H1 (cell line): ENCODE measurements around the gene SLC20A1. TPM values are rescaled to one million over a fixed set of nuclear protein-coding genes. Genes with fewer than 3 reads are reported as not detected.

Experiments
- CTCF ChIA-PET: fragments of 300-600 bp; sonication (Branson Sonifier 250); formaldehyde crosslinking; loops from one replicate; lab custom pipeline; 2021; ENCODE audit not compliant: partially characterized antibody; lab: Charles Lee
- POLR2A ChIA-PET: fragments of 300-600 bp; sonication (Branson Sonifier 250); formaldehyde crosslinking; loops from one replicate; lab custom pipeline; 2021; ENCODE audit warnings: inconsistent platforms; ENCODE audit not compliant: partially characterized antibody; lab: Charles Lee
- DNase-seq, 2 experiments: peaks; one replicate each; pipeline versions ENCODE4 v3.0.0 to v3.0.0-alpha.2; 2010 to 2022; ENCODE audit warnings: low spot score in 2 of 2, low read depth in 1 of 2, mixed read lengths in 1 of 2
- FAIRE-seq: peaks from 2 replicates; lab custom pipeline; 2011; peaks lifted over from hg19 to GRCh38; lab: Jason Lieb, UNC
- H2AFZ ChIP-seq: 2 replicates; pipeline ENCODE4 v1.8.1; 2012; ENCODE audit warnings: low read length, inconsistent platforms
- H2AK5ac ChIP-seq: 2 replicates; pipeline ENCODE4 v1.6.1; 2013; ENCODE audit warnings: low read depth, low read length
- H2BK120ac ChIP-seq: replicated peaks from 2 replicates; pipeline ENCODE3; 2013; ENCODE audit warnings: low read depth, low read length, inconsistent platforms
- H2BK12ac ChIP-seq: 2 replicates; pipeline ENCODE4 v1.6.1; 2013; ENCODE audit warnings: low read depth, low read length
- H2BK15ac ChIP-seq: 2 replicates; pipeline ENCODE4 v1.6.1; 2013; ENCODE audit warnings: low read length
- H2BK20ac ChIP-seq: 2 replicates; pipeline ENCODE4 v1.6.1; 2013; ENCODE audit warnings: low read length
- H2BK5ac ChIP-seq: 2 replicates; pipeline ENCODE4 v1.6.1; 2013; ENCODE audit warnings: low read depth, low read length
- H3K14ac ChIP-seq: 2 replicates; pipeline ENCODE4 v1.6.1; 2013; ENCODE audit warnings: inconsistent platforms; ENCODE audit not compliant: insufficient read length
- H3K18ac ChIP-seq: 2 replicates; pipeline ENCODE4 v1.6.1; 2013; ENCODE audit warnings: low read length; ENCODE audit errors: extremely low read depth
- H3K23ac ChIP-seq: 2 replicates; pipeline ENCODE4 v1.6.1; 2013; ENCODE audit warnings: inconsistent platforms; ENCODE audit not compliant: insufficient read length
- H3K23me2 ChIP-seq: 2 replicates; pipeline ENCODE4 v1.6.1; 2013; ENCODE audit warnings: low read depth, low read length
- H3K27ac ChIP-seq: 2 replicates; pipeline ENCODE4 v1.6.1; 2011; ENCODE audit warnings: low read depth, low read length, inconsistent platforms
- H3K27me3 ChIP-seq, 4 experiments: replicated peaks in 1 of 4; 1 replicate in 1 of 4; 2 replicates in 3 of 4; pipeline versions ENCODE4 v1.6.1 to v1.8.1; 2011 to 2013; ENCODE audit warnings: low read length in 3 of 4, mild to moderate bottlenecking in 3 of 4, inconsistent platforms in 2 of 4, mixed read lengths in 2 of 4, moderate library complexity in 1 of 4; ENCODE audit not compliant: control insufficient read depth in 3 of 4, insufficient read depth in 3 of 4; ENCODE audit errors: extremely low read depth in 1 of 4
- H3K36me3 ChIP-seq, 4 experiments: 2 replicates each; pipeline versions ENCODE4 v1.6.1 to v1.8.1; 2011 to 2013; ENCODE audit warnings: mild to moderate bottlenecking in 4 of 4, low read length in 3 of 4, moderate library complexity in 2 of 4, control low read depth in 1 of 4, inconsistent platforms in 1 of 4; ENCODE audit not compliant: insufficient read depth in 4 of 4, control insufficient read depth in 2 of 4
- H3K4ac ChIP-seq: replicated peaks from 2 replicates; pipeline ENCODE3; 2013; ENCODE audit warnings: low read length, low read depth, mixed read lengths, inconsistent platforms; ENCODE audit not compliant: insufficient read length
- H3K4me1 ChIP-seq, 4 experiments: replicated peaks in 1 of 4; 1 replicate in 1 of 4; 2 replicates in 3 of 4; pipeline versions ENCODE4 v1.6.1 to v1.8.1; 2011 to 2013; ENCODE audit warnings: low read length in 3 of 4, inconsistent platforms in 2 of 4, mixed read lengths in 1 of 4; ENCODE audit not compliant: insufficient read depth in 4 of 4, control insufficient read depth in 3 of 4
- H3K4me2 ChIP-seq, 2 experiments: 2 replicates each; pipeline versions ENCODE4 v1.6.1 to v1.8.1; 2011 to 2013; ENCODE audit warnings: low read depth in 2 of 2, low read length in 2 of 2, control low read depth in 1 of 2, inconsistent platforms in 1 of 2, mild to moderate bottlenecking in 1 of 2; ENCODE audit not compliant: insufficient read depth in 1 of 2
- H3K4me3 ChIP-seq, 4 experiments: fragments of 200-600, 300-600 bp in 1 of 4; sonication (generic), shearing (Covaris generic), sonication (Bioruptor Twin) in 1 of 4; 2 replicates each; pipeline versions ENCODE4 v1.5.1 to v1.8.1; 2011 to 2016; ENCODE audit warnings: low read length in 4 of 4, low read depth in 3 of 4, control low read depth in 2 of 4, inconsistent platforms in 2 of 4, mild to moderate bottlenecking in 2 of 4, mixed read lengths in 1 of 4, moderate library complexity in 1 of 4; ENCODE audit not compliant: insufficient read depth in 2 of 4; ENCODE audit errors: extremely low read depth in 1 of 4
- H3K56ac ChIP-seq: replicated peaks from 2 replicates; pipeline ENCODE3; 2013; ENCODE audit warnings: low read depth, mild to moderate bottlenecking, mixed read lengths, low read length, inconsistent platforms; ENCODE audit not compliant: insufficient read length
- H3K79me1 ChIP-seq: 2 replicates; pipeline ENCODE4 v1.6.1; 2013; ENCODE audit warnings: low read depth, low read length, control low read depth
- H3K79me2 ChIP-seq, 2 experiments: 2 replicates each; pipeline versions ENCODE4 v1.6.1 to v1.8.1; 2012 to 2013; ENCODE audit warnings: low read length in 2 of 2, mild to moderate bottlenecking in 2 of 2, inconsistent platforms in 1 of 2; ENCODE audit not compliant: insufficient read depth in 2 of 2, control insufficient read depth in 1 of 2
- H3K9ac ChIP-seq, 4 experiments: replicated peaks in 1 of 4; 1 replicate in 1 of 4; 2 replicates in 3 of 4; pipeline versions ENCODE4 v1.6.1 to v1.8.1; 2011 to 2013; ENCODE audit warnings: low read depth in 3 of 4, low read length in 3 of 4, control low read depth in 2 of 4, mild to moderate bottlenecking in 2 of 4, moderate library complexity in 2 of 4, inconsistent platforms in 1 of 4; ENCODE audit errors: extremely low read depth in 1 of 4
- H3K9me3 ChIP-seq, 2 experiments: 2 replicates each; pipeline versions ENCODE4 v1.6.1 to v1.8.1; 2012 to 2013; ENCODE audit warnings: mild to moderate bottlenecking in 2 of 2, moderate library complexity in 2 of 2, control low read depth in 1 of 2, inconsistent platforms in 1 of 2, low read depth in 1 of 2, low read length in 1 of 2, mixed read lengths in 1 of 2; ENCODE audit not compliant: insufficient read depth in 2 of 2
- H4K20me1 ChIP-seq, 2 experiments: replicated peaks in 1 of 2; 2 replicates each; pipeline versions ENCODE3 to v1.8.1; 2011 to 2013; ENCODE audit warnings: inconsistent platforms in 2 of 2, low read length in 2 of 2, mild to moderate bottlenecking in 1 of 2; ENCODE audit not compliant: insufficient read depth in 2 of 2, control insufficient read depth in 1 of 2
- H4K5ac ChIP-seq: 2 replicates; pipeline ENCODE4 v1.6.1; 2013; ENCODE audit warnings: low read length, low read depth, mixed read lengths, inconsistent platforms; ENCODE audit not compliant: insufficient read length
- H4K8ac ChIP-seq: 2 replicates; pipeline ENCODE4 v1.8.0; 2013; ENCODE audit warnings: mild to moderate bottlenecking, moderate library complexity, low read length, inconsistent platforms; ENCODE audit not compliant: insufficient read depth; ENCODE audit errors: extremely low read depth
- H4K91ac ChIP-seq: replicated peaks from 2 replicates; pipeline ENCODE3; 2013; ENCODE audit warnings: low read length, mixed read lengths, inconsistent platforms; ENCODE audit not compliant: insufficient read length
- BRCA1 ChIP-seq: IDR thresholded peaks from 2 replicates; pipeline ENCODE4 v1.6.1; 2012; ENCODE audit warnings: low read depth, low read length, improper control_type of control experiment
- CREB1 ChIP-seq: IDR thresholded peaks from 2 replicates; pipeline ENCODE4 v1.6.1; 2012; ENCODE audit warnings: inconsistent platforms
- CTBP2 ChIP-seq: IDR thresholded peaks from 2 replicates; pipeline ENCODE4 v1.7.0; 2011; ENCODE audit warnings: borderline replicate concordance, mild to moderate bottlenecking, moderate library complexity, mixed read lengths, low read length; ENCODE audit not compliant: insufficient read depth, insufficient read length
- CTCF ChIP-seq, 3 experiments: IDR thresholded peaks; 1 replicate in 2 of 3; 2 replicates in 1 of 3; pipeline versions ENCODE4 v1.5.1 to v1.6.1; 2011; ENCODE audit warnings: low read length in 3 of 3, mild to moderate bottlenecking in 3 of 3, inconsistent platforms in 2 of 3, low read depth in 1 of 3, moderate library complexity in 1 of 3; ENCODE audit not compliant: insufficient read depth in 1 of 3; ENCODE audit errors: control extremely low read depth in 1 of 3
- GABPA ChIP-seq: IDR thresholded peaks from 2 replicates; pipeline ENCODE4 v1.6.1; 2011; ENCODE audit warnings: mild to moderate bottlenecking, low read length, moderate library complexity, borderline replicate concordance; ENCODE audit not compliant: insufficient read depth
- HDAC2 ChIP-seq, 2 experiments: fragments of 300-600 bp in 1 of 2; sonication (generic) in 1 of 2; IDR thresholded peaks; 2 replicates each; pipeline ENCODE4 v1.6.1; 2011 to 2012; ENCODE audit warnings: low read depth in 2 of 2, low read length in 2 of 2, mild to moderate bottlenecking in 2 of 2, moderate library complexity in 2 of 2, borderline replicate concordance in 1 of 2, inconsistent platforms in 1 of 2
- MAFK ChIP-seq: IDR thresholded peaks from 2 replicates; pipeline ENCODE4 v1.6.1; 2012; ENCODE audit warnings: low read depth, mild to moderate bottlenecking, improper control_type of control experiment, low read length
- NRF1 ChIP-seq: IDR thresholded peaks from 2 replicates; pipeline ENCODE4 v1.6.1; 2011; ENCODE audit warnings: mild to moderate bottlenecking, low read depth, low read length, improper control_type of control experiment
- PHF8 ChIP-seq: fragments of 200-600 bp; sonication (generic); conservative IDR thresholded peaks from 2 replicates; pipeline ENCODE4 v1.7.1; 2012; ENCODE audit warnings: low read depth, mild to moderate bottlenecking, inconsistent platforms, low read length, moderate library complexity
- SP4 ChIP-seq: IDR thresholded peaks from 2 replicates; pipeline ENCODE4 v1.6.1; 2012; ENCODE audit warnings: low read length, inconsistent platforms
- SUZ12 ChIP-seq: fragments of 200-600 bp; sonication (generic); IDR thresholded peaks from 2 replicates; pipeline ENCODE4 v1.6.1; 2012; ENCODE audit warnings: mild to moderate bottlenecking, inconsistent platforms, low read length, moderate library complexity, mixed read lengths
- WGBS, 2 experiments: shearing (Covaris generic) in 1 of 2; methylation state at CpG; one replicate each; pipeline versions ENCODE4 v1.1.6 to v1.1.7; 2013 to 2015; ENCODE audit warnings: low lambda C conversion rate in 2 of 2, mixed read lengths in 2 of 2, inconsistent platforms in 1 of 2, low coverage in 1 of 2, missing lambda C conversion rate in 1 of 2; ENCODE audit not compliant: insufficient replicate concordance in 2 of 2, insufficient coverage in 1 of 2, insufficient read length in 1 of 2; ENCODE audit errors: extremely low coverage in 1 of 2, missing lambda C conversion rate in 1 of 2; 5-methylcytosine and 5-hydroxymethylcytosine counted together
- polyA plus RNA-seq, 7 experiments: library from polyadenylated mRNA; depleted of rRNA in 3 of 7; stranded (reverse) in 5 of 7; unstranded in 2 of 7; fragments of >200 nt in 5 of 7; fragments of 200-250 nt in 2 of 7; gene quantifications; 1 replicate in 5 of 7; 2 replicates in 1 of 7; 4 replicates in 1 of 7; pipeline versions ENCODE4 v1.2.1 to v1.2.3, GENCODE V29; 2011 to 2013; ENCODE audit warnings: missing spikeins in 2 of 7, mixed read lengths in 2 of 7
- total RNA-seq: library from RNA; stranded (reverse); fragmentation: NEBNext Ultra II Directional; extraction: Animal tissue kit (Norgen Biotek cat#: 25700); gene quantifications from 2 replicates; pipeline ENCODE4 v1.2.1, GENCODE V29; 2021

Gene SLC20A1
- total and polyA plus RNA-seq, 2 of the 8 experiments (the other 6 are each of a cell fraction or from before 2014, with no cell fraction given), result 42.6 to 105 TPM

- CTCF ChIA-PET, result interaction anchor here (1.0 to 2.3 kb wide), 6 partner anchors 19 to 82 kb away, joined by 3 to 7 read pairs (median 3); no protein-coding TSS in a partner anchor
- no peak for FAIRE-seq
- TF ChIP-seq GABPA (no peak), CTCF (IDR thresholded peaks at IDR 0.05; ENCODE audit: control extremely low read depth in 1 of 3, insufficient read depth in 1 of 3, low read depth in 1 of 3, low read length in 3 of 3) (no peak), SP4 (no peak), BRCA1 (no peak), CTBP2 (no peak), SUZ12 (no peak), PHF8 (no peak), CREB1 (no peak), NRF1 (no peak), HDAC2 (IDR thresholded peaks at IDR 0.05; ENCODE audit: borderline replicate concordance in 1 of 2, low read depth in 2 of 2, low read length in 2 of 2) (no peak), MAFK (no peak)
These were observed 3.2 kb upstream of the SLC20A1 start for GRCh38 chr2:112642561-112642960.

More at GRCh38 chr2:112642561-112642960, 3.2 kb upstream of the SLC20A1 start:
- H3K23me2 ChIP-seq, result peaks cover 9% of the 10 kb centered on the region
- H3K79me2 ChIP-seq, result peaks cover 8 to 18% of the 10 kb centered on the region in 2 experiments
- no peak overlapping the region for H2BK120ac ChIP-seq
- H3K27ac ChIP-seq, result no peak overlapping the region
- H2BK12ac ChIP-seq, result no peak overlapping the region
- H4K20me1 ChIP-seq, result peaks cover 3 to 4% of the 10 kb centered on the region in 2 experiments
- H3K56ac ChIP-seq, result no peak overlapping the region
- H4K5ac ChIP-seq, result no peak overlapping the region
- no peak for DNase-seq
- H2AFZ ChIP-seq, result no peak overlapping the region
- no peak overlapping the region for H2BK20ac ChIP-seq
- H3K4me3 ChIP-seq, result no peak overlapping the region
- WGBS, 2 experiments, result 88% methylated on average over 5 of the region's 5 CpGs; no CpG with 5 or more reads in 1 of the 2 experiments
- H3K9me3 ChIP-seq, result no peaks in the 10 kb centered on the region
- H3K18ac ChIP-seq, result no peak overlapping the region
- H3K14ac ChIP-seq, result no peak overlapping the region
- H3K4me2 ChIP-seq, result no peak overlapping the region
- H3K4ac ChIP-seq, result no peak overlapping the region
- H3K79me1 ChIP-seq, result peaks cover 2% of the 10 kb centered on the region; the same call in 1 of the 2 replicates
- H3K9ac ChIP-seq, result no peak overlapping the region
- no peak overlapping the region for H3K23ac ChIP-seq
- no peak overlapping the region for H2AK5ac ChIP-seq
- no peak overlapping the region for H4K91ac ChIP-seq
- no peak overlapping the region; the same call in 1 of the 2 replicates for H2BK15ac ChIP-seq
- peaks cover 0 to 7% (median 3%) of the 10 kb centered on the region in 4 experiments; a peak in 3 of 8 replicates for H3K36me3 ChIP-seq
- H2BK5ac ChIP-seq, result no peak overlapping the region
- POLR2A ChIA-PET, result interaction anchor here (0.9 to 6.8 kb wide), 6 partner anchors 11 to 39 kb away, joined by 3 to 122 read pairs (median 4); no protein-coding TSS in a partner anchor
- no peak overlapping the region for H4K8ac ChIP-seq
- H3K4me1 ChIP-seq, result peaks cover 3 to 12% (median 6%) of the 10 kb centered on the region in 4 experiments; a peak in 5 of 7 replicates
- peaks cover 0 to 5% (median 0%) of the 10 kb centered on the region in 4 experiments; a peak in 3 of 7 replicates for H3K27me3 ChIP-seq
